CD4-positive, alpha-beta T cell (primary cell): ENCODE results near the gene PTOV1. TPM values are rescaled to one million over a fixed set of nuclear protein-coding genes. Genes with fewer than 3 reads are reported as not detected.

Source experiments
- ATAC-seq: fragments of 200-7000 bp; cut with Tn5 transposase; one replicate; pipeline ENCODE4 v1.10.0; 2022; ENCODE audit warnings: mild to moderate bottlenecking; ENCODE audit not compliant: poor library complexity
- CTCF ChIA-PET: fragments of 350-600 bp; sonication (Branson Sonifier 250); formaldehyde crosslinking; loops from one replicate; lab custom pipeline; 2021; ENCODE audit warnings: antibody characterized with exemption, inconsistent platforms; lab: Charles Lee
- POLR2A ChIA-PET: fragments of 350-600 bp; sonication (Branson Sonifier 250); formaldehyde crosslinking; loops from one replicate; lab custom pipeline; 2021; ENCODE audit warnings: antibody characterized with exemption, inconsistent platforms; lab: Charles Lee
- DNase-seq, 14 experiments: peaks; one replicate each; pipeline ENCODE4 v3.0.0-alpha.2; 2013 to 2020; ENCODE audit warnings: mixed read lengths in 2 of 14
- H3K27ac ChIP-seq, 2 donors: one replicate each; pipeline versions ENCODE4 v1.5.1 to v1.7.0; 2013; ENCODE audit warnings: low read length in 2 of 2, low read depth in 1 of 2, mild to moderate bottlenecking in 1 of 2
- H3K27me3 ChIP-seq, 2 experiments: 1 replicate in 1 of 2; 2 replicates in 1 of 2; pipeline versions ENCODE4 v1.6.1 to v1.7.0; 2013; ENCODE audit warnings: low read length in 2 of 2, control low read depth in 1 of 2, mild to moderate bottlenecking in 1 of 2, moderate library complexity in 1 of 2; ENCODE audit not compliant: insufficient read depth in 2 of 2, control insufficient read depth in 1 of 2
- H3K36me3 ChIP-seq: one replicate; pipeline ENCODE4 v1.6.1; 2013; ENCODE audit warnings: low read length, control low read depth; ENCODE audit not compliant: insufficient read depth
- H3K4me1 ChIP-seq: one replicate; pipeline ENCODE4 v1.6.1; 2013; ENCODE audit warnings: low read length, control low read depth; ENCODE audit not compliant: insufficient read depth
- H3K4me3 ChIP-seq: one replicate; pipeline ENCODE4 v1.5.1; 2013; ENCODE audit warnings: mild to moderate bottlenecking, low read length, moderate library complexity
- H3K9me3 ChIP-seq, 2 experiments: 1 replicate in 1 of 2; 2 replicates in 1 of 2; pipeline versions ENCODE4 v1.6.1 to v1.7.0; 2013; ENCODE audit warnings: low read length in 2 of 2, mild to moderate bottlenecking in 2 of 2, control low read depth in 1 of 2, moderate library complexity in 1 of 2; ENCODE audit not compliant: control insufficient read depth in 1 of 2, insufficient read depth in 1 of 2
- H3K27ac Mint-ChIP-seq: one replicate; pipeline ENCODE4 v1.8.0; 2020; ENCODE audit warnings: mixed read lengths
- H3K27me3 Mint-ChIP-seq: one replicate; pipeline ENCODE4 v1.8.0; 2021; ENCODE audit warnings: mixed read lengths
- H3K36me3 Mint-ChIP-seq: one replicate; pipeline ENCODE4 v1.8.0; 2021; ENCODE audit warnings: low read depth, mixed read lengths
- H3K4me1 Mint-ChIP-seq: one replicate; pipeline ENCODE4 v1.8.0; 2021; ENCODE audit warnings: low read depth, mixed read lengths
- H3K4me3 Mint-ChIP-seq: one replicate; pipeline ENCODE4 v1.8.0; 2020; ENCODE audit warnings: mild to moderate bottlenecking, mixed read lengths
- H3K9me3 Mint-ChIP-seq: one replicate; pipeline ENCODE4 v1.8.0; 2020; ENCODE audit warnings: mixed read lengths
- intact Hi-C, 2 experiments: fragments of 100-400 bp; cut with DNase I in 1 of 2; cut with micrococcal nuclease in 1 of 2; formaldehyde crosslinking; loops; one replicate each; pipeline versions ENCODE4 v1.15.1 to v1.9.0; 2023 to 2025; cut with DNase I, micrococcal nuclease
- total RNA-seq, 174 experiments: library from RNA in 2 of 174; stranded (reverse) in 2 of 174; gene quantifications; one replicate each; pipeline ENCODE4 v1.2.3 and lab custom pipeline; 2021 to 2026
- TF ChIP-seq, protein P1 (sequence below): fragments of 200-600 bp; IDR thresholded peaks from one replicate; pipeline ENCODE4 v1.8.0; 2022; ENCODE audit warnings: antibody characterized with exemption, mild to moderate bottlenecking

PTOV1 gene
- total RNA-seq, 2 experiments from 2014 or later = 127 to 134 TPM

GRCh38 chr19:49806620-49806959 is 44.4 kb upstream of the PTOV1 start:
- TF ChIP-seq, protein P1, sequence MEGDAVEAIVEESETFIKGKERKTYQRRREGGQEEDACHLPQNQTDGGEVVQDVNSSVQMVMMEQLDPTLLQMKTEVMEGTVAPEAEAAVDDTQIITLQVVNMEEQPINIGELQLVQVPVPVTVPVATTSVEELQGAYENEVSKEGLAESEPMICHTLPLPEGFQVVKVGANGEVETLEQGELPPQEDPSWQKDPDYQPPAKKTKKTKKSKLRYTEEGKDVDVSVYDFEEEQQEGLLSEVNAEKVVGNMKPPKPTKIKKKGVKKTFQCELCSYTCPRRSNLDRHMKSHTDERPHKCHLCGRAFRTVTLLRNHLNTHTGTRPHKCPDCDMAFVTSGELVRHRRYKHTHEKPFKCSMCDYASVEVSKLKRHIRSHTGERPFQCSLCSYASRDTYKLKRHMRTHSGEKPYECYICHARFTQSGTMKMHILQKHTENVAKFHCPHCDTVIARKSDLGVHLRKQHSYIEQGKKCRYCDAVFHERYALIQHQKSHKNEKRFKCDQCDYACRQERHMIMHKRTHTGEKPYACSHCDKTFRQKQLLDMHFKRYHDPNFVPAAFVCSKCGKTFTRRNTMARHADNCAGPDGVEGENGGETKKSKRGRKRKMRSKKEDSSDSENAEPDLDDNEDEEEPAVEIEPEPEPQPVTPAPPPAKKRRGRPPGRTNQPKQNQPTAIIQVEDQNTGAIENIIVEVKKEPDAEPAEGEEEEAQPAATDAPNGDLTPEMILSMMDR = no peak
- no peaks in the 10 kb centered on the region for H3K9me3 ChIP-seq
- H3K4me1 Mint-ChIP-seq = peaks cover 19% of the 10 kb centered on the region
- DNase-seq = no peak
- H3K36me3 Mint-ChIP-seq = peaks cover 31% of the 10 kb centered on the region
- no peaks in the 10 kb centered on the region for H3K9me3 Mint-ChIP-seq
- no peak for ATAC-seq
- intact Hi-C loops = loop anchor here in 1 of 2 experiments (5.0 kb wide), 1 partner anchor 89 kb away; no protein-coding TSS in a partner anchor
- H3K27ac ChIP-seq = no peak overlapping the region
- H3K27me3 Mint-ChIP-seq = no peaks in the 10 kb centered on the region
- CTCF ChIA-PET = no interaction called here
- H3K36me3 ChIP-seq = peaks cover 24% of the 10 kb centered on the region
- no peak overlapping the region for H3K4me3 ChIP-seq
- POLR2A ChIA-PET = interaction anchor here (1.7 kb wide), 1 partner anchor 12 kb away, joined by 4 read pairs; the partner anchor contains the start of gene MED25
- no peaks in the 10 kb centered on the region for H3K27me3 ChIP-seq
- H3K4me1 ChIP-seq = peaks cover 22% of the 10 kb centered on the region
- H3K27ac Mint-ChIP-seq = no peak overlapping the region
- no peak overlapping the region for H3K4me3 Mint-ChIP-seq

- DNase-seq (peak in 2 of 14 experiments; percentile 37 to 50), ATAC-seq (no peak)
- H3K27me3 ChIP-seq = no peaks in the 10 kb centered on the region
- ChIA-PET POLR2A (interaction anchor here (1.7 kb wide), 1 partner anchor 11 kb away, joined by 4 read pairs; the partner anchor contains the start of gene MED25), CTCF (no interaction called here)
- Mint-ChIP-seq H3K4me3 (no peak overlapping the region), H3K27ac (peak overlapping the region; percentile 81), H3K27me3 (no peaks in the 10 kb centered on the region), H3K9me3 (no peaks in the 10 kb centered on the region), H3K4me1 (peaks cover 23% of the 10 kb centered on the region), H3K36me3 (peaks cover 28% of the 10 kb centered on the region)
- H3K9me3 ChIP-seq = no peaks in the 10 kb centered on the region
- peak overlapping the region in 1 of 2 donors; percentile 35 for H3K27ac ChIP-seq
- no peak overlapping the region for H3K4me3 ChIP-seq
- peaks cover 25% of the 10 kb centered on the region for H3K4me1 ChIP-seq
- TF ChIP-seq, protein P1 = no peak
- intact Hi-C loops = loop anchor here in 1 of 2 experiments (5.0 kb wide), 1 partner anchor 90 kb away; no protein-coding TSS in a partner anchor
- H3K36me3 ChIP-seq = peaks cover 21% of the 10 kb centered on the region
Measured at GRCh38 chr19:49807058-49807903, 43.7 kb upstream of the PTOV1 start.

GRCh38 chr19:49807904-49808675 is 42.9 kb upstream of the PTOV1 start:
- Histone ChIP-seq H3K36me3 (peaks cover 13% of the 10 kb centered on the region), H3K9me3 (no peaks in the 10 kb centered on the region), H3K27me3 (no peaks in the 10 kb centered on the region), H3K4me1 (peaks cover 33% of the 10 kb centered on the region), H3K4me3 (no peak overlapping the region), H3K27ac (peak overlapping the region; percentile 18 to 59)
- intact Hi-C loops = loop anchor here in 1 of 2 experiments (5.0 kb wide), 1 partner anchor 91 kb away; no protein-coding TSS in a partner anchor
- CTCF ChIA-PET = interaction anchor here (1.0 kb wide), 1 partner anchor 43 kb away, joined by 3 read pairs; the partner anchor contains the start of gene PTOV1
- Mint-ChIP-seq H3K36me3 (peaks cover 22% of the 10 kb centered on the region), H3K27ac (peak overlapping the region; percentile 81), H3K27me3 (no peaks in the 10 kb centered on the region), H3K4me1 (peaks cover 30% of the 10 kb centered on the region), H3K9me3 (no peaks in the 10 kb centered on the region), H3K4me3 (peak overlapping the region; percentile 91)
- POLR2A ChIA-PET = interaction anchor here (1.7 kb wide), 1 partner anchor 10 kb away, joined by 4 read pairs; the partner anchor contains the start of gene MED25
- ATAC-seq = no peak
- TF ChIP-seq, protein P1 = no peak
- DNase-seq = no peak
